Adrenal gland (tissue), 12 donors: ENCODE measurements around the gene METTL2B. TPM values are rescaled to one million over a fixed set of nuclear protein-coding genes. Genes with fewer than 3 reads are reported as not detected.
A peak's percentile ranks its signal among the peaks of the same experiment; 100 is the strongest.
"Not testable (repeated sequence)": the region's sequence is repeated elsewhere in the genome, so short reads cannot be mapped to it uniquely, and the experiment has no call there.

Experiments
- DNase-seq, 7 donors: peaks; one replicate each; pipeline ENCODE4 v3.0.0-alpha.2; 2019 to 2020
- H3K27ac ChIP-seq, 5 donors: fragments of 200-600 bp; sonication (generic) in 4 of 5; 1 replicate in 3 of 5; 2 replicates in 2 of 5; pipeline versions ENCODE4 v1.5.1 to v1.8.0; 2016 to 2020; ENCODE audit warnings: mild to moderate bottlenecking in 1 of 5
- H3K27me3 ChIP-seq: fragments of 200-600 bp; 2 replicates; pipeline ENCODE4 v1.8.0; 2021
- H3K36me3 ChIP-seq, 2 donors: fragments of 200-600 bp; replicated peaks in 1 of 2; 1 replicate in 1 of 2; 2 replicates in 1 of 2; pipeline versions ENCODE4 v1.5.1 to v1.8.0; 2018 to 2022
- H3K4me1 ChIP-seq, 2 donors: fragments of 200-600 bp; replicated peaks in 1 of 2; 1 replicate in 1 of 2; 2 replicates in 1 of 2; pipeline versions ENCODE4 v1.5.1 to v1.8.0; 2018 to 2021
- H3K4me3 ChIP-seq, 4 donors: fragments of 200-600 bp; sonication (generic) in 3 of 4; one replicate each; pipeline ENCODE4 v1.5.1; 2016 to 2018
- H3K9me3 ChIP-seq, 3 donors: fragments of 200-600 bp; sonication (generic) in 1 of 3; replicated peaks in 1 of 3; 1 replicate in 2 of 3; 2 replicates in 1 of 3; pipeline versions ENCODE4 v1.5.1 to v1.8.0; 2016 to 2021
- CTCF ChIP-seq, 6 experiments: fragments of 450-650 bp in 4 of 6; fragments of 200-600 bp in 2 of 6; sonication (generic) in 1 of 6; IDR thresholded peaks; 1 replicate in 5 of 6; 2 replicates in 1 of 6; pipeline versions ENCODE4 v1.5.1 to v1.8.0; 2016 to 2021; ENCODE audit warnings: antibody characterized with exemption in 6 of 6, mild to moderate bottlenecking in 2 of 6, moderate library complexity in 1 of 6
- POLR2A ChIP-seq, 2 donors: fragments of 450-650 bp; IDR thresholded peaks; one replicate each; pipeline ENCODE4 v1.6.1; 2017; ENCODE audit warnings: antibody characterized with exemption in 2 of 2, mild to moderate bottlenecking in 2 of 2, moderate library complexity in 1 of 2
- WGBS, 4 donors: extraction: QIAGEN DNeasy Blood & Tissue Kit in 2 of 4; methylation state at CpG; one replicate each; pipeline versions ENCODE4 v1.1.5 to v1.1.7; 2013 to 2017; 5-methylcytosine and 5-hydroxymethylcytosine counted together
- intact Hi-C, 2 donors: fragments of 100-400 bp; cut with DNase I; formaldehyde crosslinking; loops; one replicate each; pipeline versions ENCODE4 v1.14.1 to v1.15.0; 2022 to 2023
- polyA plus RNA-seq, 3 donors: library from polyadenylated mRNA; stranded (reverse); fragments of 200-250 nt in 2 of 3; fragments of 350-450 nt in 1 of 3; fragmentation: Illumina TruSeq in 1 of 3; extraction: RNeasy Lipid Tissue Mini Kit (QIAGEN cat#74804) in 1 of 3; gene quantifications; one replicate each; pipeline ENCODE4 v1.2.3, GENCODE V29; 2013 to 2014
- total RNA-seq, 9 donors: library from RNA; depleted of rRNA in 4 of 9; stranded (reverse); fragments of >200 nt in 4 of 9; fragments of 120-200 nt in 1 of 9; fragmentation: NEBNext Ultra II Directional in 1 of 9; extraction: Animal tissue kit (Norgen Biotek cat#: 25700) in 1 of 9; gene quantifications; one replicate each; pipeline versions ENCODE4 v1.1.0 to v1.2.4, GENCODE V29; 2013 to 2023
- donor health status: healthy with polysubstance abuse.
- donor health status: Bipolar disorder and iron deficiency.
- donor health status: DM: yes; HTN: yes; CAD: no.
- donor health status: DM: no; HTN: no; CAD: no.
- donor health status: DM: no; HTN: no; CAD: no.
- donor health status: DM: yes; HTN: yes; CAD: no.

Gene METTL2B
- total and polyA plus RNA-seq, 12 donors: 7.1 to 35.9 (median 25.6) TPM

GRCh38 chr7:128497405-128497804 is 20.9 kb downstream of the METTL2B start:
- Histone ChIP-seq H3K36me3 (peaks cover 0 to 30% of the 10 kb centered on the region in 2 donors), H3K27me3 (no peaks in the 10 kb centered on the region), H3K4me3 (no peak overlapping the region), H3K27ac (no peak overlapping the region), H3K4me1 (no peaks in the 10 kb centered on the region), H3K9me3 (no peaks in the 10 kb centered on the region)
- no peak for DNase-seq
- no peak for TF ChIP-seq CTCF (IDR thresholded peaks at IDR 0.05)
- no peak for TF ChIP-seq POLR2A (IDR thresholded peaks at IDR 0.05)
- 88 to 93% (median 91%) methylated on average over 2 to 9 of the region's 9 CpGs for WGBS, 4 donors
- intact Hi-C loops: no loop called here

GRCh38 chr7:128505416-128505815 is 28.9 kb downstream of the METTL2B start:
- H3K4me3 ChIP-seq, H3K9me3 ChIP-seq, H3K4me1 ChIP-seq, H3K27ac ChIP-seq, H3K36me3 ChIP-seq, H3K27me3 ChIP-seq, intact Hi-C loops, DNase-seq: not testable (repeated sequence)
- 71 to 93% (median 89%) methylated on average over 2 of the region's 2 CpGs for WGBS, 4 donors

- H3K4me3 ChIP-seq, intact Hi-C loops, DNase-seq, H3K9me3 ChIP-seq, H3K4me1 ChIP-seq, H3K27ac ChIP-seq, H3K27me3 ChIP-seq, H3K36me3 ChIP-seq: not testable (repeated sequence)
- WGBS, 4 donors: 90 to 95% (median 92%) methylated on average over 3 of the region's 3 CpGs
Observed at GRCh38 chr7:128506819-128507218, 30.3 kb downstream of the METTL2B start.

- H3K4me1 ChIP-seq, H3K9me3 ChIP-seq, H3K27ac ChIP-seq, H3K27me3 ChIP-seq, DNase-seq, H3K4me3 ChIP-seq, H3K36me3 ChIP-seq, intact Hi-C loops: not testable (repeated sequence)
- WGBS, 4 donors: 87 to 90% (median 89%) methylated on average over 5 of the region's 5 CpGs
Observed at GRCh38 chr7:128507321-128507993, 30.9 kb downstream of the METTL2B start.

GRCh38 chr7:128511692-128512091 is 35.1 kb downstream of the METTL2B start:
- DNase-seq, H3K4me3 ChIP-seq, H3K4me1 ChIP-seq, H3K9me3 ChIP-seq, H3K36me3 ChIP-seq, intact Hi-C loops, H3K27ac ChIP-seq, H3K27me3 ChIP-seq: not testable (repeated sequence)
- WGBS, 4 donors: 78 to 85% (median 84%) methylated on average over 11 of the region's 11 CpGs

GRCh38 chr7:128515232-128515631 is 38.7 kb downstream of the METTL2B start:
- DNase-seq, H3K36me3 ChIP-seq, intact Hi-C loops, H3K4me3 ChIP-seq, H3K27ac ChIP-seq, H3K27me3 ChIP-seq, H3K4me1 ChIP-seq, H3K9me3 ChIP-seq: not testable (repeated sequence)
- 67 to 87% (median 77%) methylated on average over 6 of the region's 6 CpGs for WGBS, 4 donors

GRCh38 chr7:128517023-128517422 is 40.5 kb downstream of the METTL2B start:
- H3K4me1 ChIP-seq, H3K36me3 ChIP-seq, H3K27ac ChIP-seq, H3K4me3 ChIP-seq, DNase-seq, H3K9me3 ChIP-seq, H3K27me3 ChIP-seq, intact Hi-C loops: not testable (repeated sequence)
- 63 to 84% (median 79%) methylated on average over 4 to 5 of the region's 5 CpGs for WGBS, 4 donors

- H3K4me1 ChIP-seq: peaks cover 2 to 12% of the 10 kb centered on the region in 2 donors
- WGBS, 4 donors: 12 to 43% (median 22%) methylated on average over 3 to 5 of the region's 7 CpGs
- H3K27ac ChIP-seq: peak overlapping the region in 4 of 5 donors; percentile 25 to 70 (median 60)
- H3K36me3 ChIP-seq, H3K27me3 ChIP-seq, intact Hi-C loops, H3K9me3 ChIP-seq, H3K4me3 ChIP-seq: not testable (repeated sequence)
- DNase-seq: peak; percentile 93 to 96 (median 95)
Observed at GRCh38 chr7:128523226-128523931, 46.8 kb downstream of the METTL2B start.

- intact Hi-C loops, H3K9me3 ChIP-seq, H3K27me3 ChIP-seq, H3K4me3 ChIP-seq, H3K36me3 ChIP-seq: not testable (repeated sequence)
- 46 to 65% (median 63%) methylated on average over 9 of the region's 9 CpGs for WGBS, 4 donors
- peak overlapping the region in 2 of 5 donors; percentile 54 to 66 for H3K27ac ChIP-seq
- DNase-seq: peak in 1 of 7 donors; percentile 40
- H3K4me1 ChIP-seq: peaks cover 2 to 12% of the 10 kb centered on the region in 2 donors
Observed at GRCh38 chr7:128523932-128524524, 47.5 kb downstream of the METTL2B start.

GRCh38 chr7:128525584-128525983 is 49.0 kb downstream of the METTL2B start:
- H3K27ac ChIP-seq, H3K9me3 ChIP-seq, intact Hi-C loops, H3K36me3 ChIP-seq, H3K4me3 ChIP-seq, H3K27me3 ChIP-seq: not testable (repeated sequence)
- WGBS, 4 donors: 64 to 100% (median 76%) methylated on average over 3 to 4 of the region's 4 CpGs
- peaks cover 2 to 12% of the 10 kb centered on the region in 2 donors for H3K4me1 ChIP-seq
- DNase-seq: peak in 2 of 7 donors; percentile 14 to 21
